ENCODE data around the gene ADGRE2.

- TF ChIP-seq ZNF274 (IDR thresholded peaks at IDR 0.05; ENCODE audit: low read depth, low read length) (no peak), SUZ12 (IDR thresholded peaks at IDR 0.05; ENCODE audit: extremely low read depth, insufficient read depth, insufficient read length) (no peak)
These were observed 2.3 kb downstream of the ADGRE2 start for GRCh38 chr19:14775869-14776586.
